NCI-H748 (cell line): Measurements from ENCODE around the gene NCOA3.
"Not testable (repeated sequence)": the region's sequence is repeated elsewhere in the genome, so short reads cannot be mapped to it uniquely, and the experiment has no call there.

Experiments used
- DNase-seq: peaks from one replicate; lab custom pipeline; 2025; ENCODE audit not compliant: unreplicated experiment; lab: John Stamatoyannopoulos, UW

The NCOA3 gene

GRCh38 chr20:47468290-47469050 lies 33.2 kb upstream of the NCOA3 start:
- no peak for DNase-seq

- no peak for DNase-seq
These were observed 26.2 kb upstream of the NCOA3 start for GRCh38 chr20:47475419-47476044.

GRCh38 chr20:47476452-47476851 lies 25.2 kb upstream of the NCOA3 start:
- DNase-seq = no peak

- DNase-seq = no peak
These were observed 22.6 kb upstream of the NCOA3 start for GRCh38 chr20:47479093-47479492.

GRCh38 chr20:47479506-47479905 lies 22.2 kb upstream of the NCOA3 start:
- no peak for DNase-seq

- no peak for DNase-seq
These were observed 21.4 kb upstream of the NCOA3 start for GRCh38 chr20:47480239-47480638.

GRCh38 chr20:47480705-47481104 lies 21.0 kb upstream of the NCOA3 start:
- DNase-seq = no peak

- DNase-seq = no peak
These were observed 20.1 kb upstream of the NCOA3 start for GRCh38 chr20:47481330-47482216.

GRCh38 chr20:47482705-47483104 lies 19.0 kb upstream of the NCOA3 start:
- DNase-seq = no peak

GRCh38 chr20:47484303-47484702 lies 17.4 kb upstream of the NCOA3 start:
- no peak for DNase-seq

GRCh38 chr20:47487175-47487917 lies 14.3 kb upstream of the NCOA3 start:
- DNase-seq = no peak

GRCh38 chr20:47489448-47489872 lies 12.2 kb upstream of the NCOA3 start:
- DNase-seq = no peak

GRCh38 chr20:47490795-47491194 lies 10.9 kb upstream of the NCOA3 start:
- DNase-seq = no peak

GRCh38 chr20:47492284-47492683 lies 9.4 kb upstream of the NCOA3 start:
- no peak for DNase-seq

GRCh38 chr20:47493175-47493962 lies 8.3 kb upstream of the NCOA3 start:
- DNase-seq = peak; percentile 62

GRCh38 chr20:47493963-47494293 lies 7.8 kb upstream of the NCOA3 start:
- DNase-seq = peak; percentile 64

GRCh38 chr20:47494606-47495005 lies 7.1 kb upstream of the NCOA3 start:
- DNase-seq = not testable (repeated sequence)

- DNase-seq = no peak
These were observed 5.6 kb upstream of the NCOA3 start for GRCh38 chr20:47496118-47496517.

- no peak for DNase-seq
These were observed 3.1 kb upstream of the NCOA3 start for GRCh38 chr20:47498606-47499005.

- no peak for DNase-seq
These were observed 2.6 kb upstream of the NCOA3 start for GRCh38 chr20:47499053-47499452.
